C4-2B (cell line): ENCODE data around the gene LDLRAD3.

Source experiments
- ZFX ChIP-seq: fragments of 450-650 bp; IDR thresholded peaks from 2 replicates; pipeline ENCODE4 v1.6.1; 2017
- TF ChIP-seq, protein P1 (sequence below): fragments of 450-650 bp; conservative IDR thresholded peaks from 2 replicates; pipeline ENCODE4 v1.5.1; 2017; ENCODE audit warnings: mild to moderate bottlenecking

DNA sequence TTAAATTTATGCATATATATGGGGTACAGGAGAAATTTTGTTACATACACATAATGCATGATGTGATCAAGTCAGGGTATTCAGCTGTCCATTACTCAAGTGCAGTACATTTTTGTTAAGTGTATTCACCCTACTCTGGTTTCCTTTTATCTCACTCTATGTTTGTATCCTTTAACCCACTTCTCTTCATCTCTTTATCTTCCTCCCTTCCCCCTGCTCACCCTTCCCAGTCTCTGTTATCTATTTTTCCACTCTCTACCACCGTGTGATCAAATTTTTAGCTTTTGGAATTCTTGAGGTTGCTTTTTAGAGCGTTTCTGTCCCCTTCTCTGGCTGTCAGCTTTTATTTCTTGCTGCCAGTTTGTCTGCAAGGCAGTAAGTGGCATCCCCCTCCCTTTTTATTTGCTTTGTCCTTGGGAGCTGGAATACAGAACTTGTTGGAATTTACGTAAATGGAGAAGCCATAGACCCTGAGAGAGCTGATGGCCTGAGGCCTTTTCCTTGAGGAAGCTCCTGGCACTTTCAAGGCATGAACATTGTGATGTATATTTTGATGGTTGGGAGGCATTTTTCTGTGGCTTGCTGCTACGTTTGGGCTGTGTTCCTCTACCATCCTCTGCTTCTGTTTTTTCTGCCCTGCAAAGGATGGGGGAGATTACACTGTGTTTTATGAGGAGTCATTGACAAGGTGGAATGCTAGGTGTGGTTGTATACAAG is 148.6 kb downstream of the LDLRAD3 start:
- no peak for TF ChIP-seq ZFX
- TF ChIP-seq, protein P1, sequence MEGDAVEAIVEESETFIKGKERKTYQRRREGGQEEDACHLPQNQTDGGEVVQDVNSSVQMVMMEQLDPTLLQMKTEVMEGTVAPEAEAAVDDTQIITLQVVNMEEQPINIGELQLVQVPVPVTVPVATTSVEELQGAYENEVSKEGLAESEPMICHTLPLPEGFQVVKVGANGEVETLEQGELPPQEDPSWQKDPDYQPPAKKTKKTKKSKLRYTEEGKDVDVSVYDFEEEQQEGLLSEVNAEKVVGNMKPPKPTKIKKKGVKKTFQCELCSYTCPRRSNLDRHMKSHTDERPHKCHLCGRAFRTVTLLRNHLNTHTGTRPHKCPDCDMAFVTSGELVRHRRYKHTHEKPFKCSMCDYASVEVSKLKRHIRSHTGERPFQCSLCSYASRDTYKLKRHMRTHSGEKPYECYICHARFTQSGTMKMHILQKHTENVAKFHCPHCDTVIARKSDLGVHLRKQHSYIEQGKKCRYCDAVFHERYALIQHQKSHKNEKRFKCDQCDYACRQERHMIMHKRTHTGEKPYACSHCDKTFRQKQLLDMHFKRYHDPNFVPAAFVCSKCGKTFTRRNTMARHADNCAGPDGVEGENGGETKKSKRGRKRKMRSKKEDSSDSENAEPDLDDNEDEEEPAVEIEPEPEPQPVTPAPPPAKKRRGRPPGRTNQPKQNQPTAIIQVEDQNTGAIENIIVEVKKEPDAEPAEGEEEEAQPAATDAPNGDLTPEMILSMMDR = no peak
